DOHH2 (cell line): ENCODE results near the gene FKBP1A.
A peak's percentile ranks its signal among the peaks of the same experiment; 100 is the strongest.

Experiments
- H3F3A ChIP-seq: fragments of 200-600 bp; sonication (generic), shearing (Covaris generic); 2 replicates; pipeline ENCODE4 v1.6.0; 2016; ENCODE audit warnings: antibody characterized with exemption, mild to moderate bottlenecking; ENCODE audit not compliant: control insufficient read depth, insufficient read depth
- H3K27ac ChIP-seq: fragments of 200-600 bp; sonication (generic); 2 replicates; pipeline ENCODE4 v1.5.1; 2014; ENCODE audit warnings: low read depth, mild to moderate bottlenecking, low read length, moderate library complexity
- H3K27me3 ChIP-seq: fragments of 200-600 bp; sonication (generic); 2 replicates; pipeline ENCODE4 v1.6.1; 2014; ENCODE audit warnings: mild to moderate bottlenecking, low read length, mixed read lengths; ENCODE audit not compliant: control insufficient read depth
- H3K36me3 ChIP-seq: fragments of 200-600 bp; sonication (generic); 2 replicates; pipeline ENCODE4 v1.6.1; 2014; ENCODE audit warnings: mild to moderate bottlenecking, low read length, moderate library complexity, mixed read lengths; ENCODE audit not compliant: control insufficient read depth
- H3K4me1 ChIP-seq: fragments of 200-600 bp; sonication (generic); 2 replicates; pipeline ENCODE4 v1.6.1; 2014; ENCODE audit warnings: mild to moderate bottlenecking, low read length, mixed read lengths; ENCODE audit not compliant: control insufficient read depth
- H3K4me2 ChIP-seq: fragments of 200-600 bp; sonication (generic); 2 replicates; pipeline ENCODE4 v1.6.0; 2014; ENCODE audit warnings: mild to moderate bottlenecking, low read length, moderate library complexity
- H3K4me3 ChIP-seq: fragments of 200-600 bp; sonication (generic); 2 replicates; pipeline ENCODE4 v1.5.1; 2014; ENCODE audit warnings: mild to moderate bottlenecking, low read length, mixed read lengths
- H3K79me2 ChIP-seq: fragments of 200-600 bp; sonication (generic); 2 replicates; pipeline ENCODE4 v1.6.1; 2014; ENCODE audit warnings: mild to moderate bottlenecking, low read length, mixed read lengths; ENCODE audit not compliant: control insufficient read depth
- H3K9me2 ChIP-seq: fragments of 200-600 bp; sonication (generic); replicated peaks from 2 replicates; pipeline ENCODE4 v1.6.1; 2014; ENCODE audit warnings: mild to moderate bottlenecking, low read length, mixed read lengths; ENCODE audit not compliant: control insufficient read depth
- H3K9me3 ChIP-seq: fragments of 200-600 bp; sonication (generic); 2 replicates; pipeline ENCODE4 v1.6.1; 2014; ENCODE audit warnings: antibody characterized with exemption, low read length, mixed read lengths; ENCODE audit not compliant: control insufficient read depth, insufficient read depth
- H4K20me1 ChIP-seq: fragments of 200-600 bp; sonication (generic); 2 replicates; pipeline ENCODE4 v1.6.0; 2014; ENCODE audit warnings: low read depth, mild to moderate bottlenecking, antibody characterized with exemption, low read length, moderate library complexity; ENCODE audit not compliant: control insufficient read depth, insufficient read depth
- CTCF ChIP-seq: fragments of 200-600 bp; sonication (generic); IDR thresholded peaks from one replicate; pipeline ENCODE4 v1.5.1; 2014; ENCODE audit warnings: antibody characterized with exemption, mild to moderate bottlenecking, low read depth, low read length; ENCODE audit not compliant: poor library complexity, severe bottlenecking
- EZH2phosphoT487 ChIP-seq: fragments of 200-600 bp; sonication (generic); IDR thresholded peaks from 2 replicates; pipeline ENCODE4 v1.6.1; 2017; ENCODE audit warnings: borderline replicate concordance, mild to moderate bottlenecking, antibody characterized with exemption, low read length, moderate library complexity, mixed read lengths

Gene FKBP1A

GRCh38 chr20:1326031-1326930 lies 66.6 kb downstream of the FKBP1A start:
- peak overlapping the region; percentile 89 for H3K4me2 ChIP-seq
- H3K79me2 ChIP-seq, result peaks cover 61% of the 10 kb centered on the region
- peak overlapping the region; percentile 80 for H3K4me3 ChIP-seq
- H4K20me1 ChIP-seq, result peaks cover 9% of the 10 kb centered on the region
- TF ChIP-seq CTCF (no peak), EZH2phosphoT487 (no peak)
- no peaks in the 10 kb centered on the region for H3K9me2 ChIP-seq
- no peaks in the 10 kb centered on the region for H3K27me3 ChIP-seq
- no peaks in the 10 kb centered on the region for H3F3A ChIP-seq
- peaks cover 42% of the 10 kb centered on the region for H3K4me1 ChIP-seq
- H3K27ac ChIP-seq, result peak overlapping the region; percentile 43
- no peaks in the 10 kb centered on the region for H3K9me3 ChIP-seq
- H3K36me3 ChIP-seq, result peaks cover 32% of the 10 kb centered on the region

GRCh38 chr20:1325173-1326030 lies 67.5 kb downstream of the FKBP1A start:
- H3K9me2 ChIP-seq, result no peaks in the 10 kb centered on the region
- H3K27ac ChIP-seq, result peak overlapping the region; percentile 43
- H3K79me2 ChIP-seq, result peaks cover 52% of the 10 kb centered on the region
- no peak for TF ChIP-seq EZH2phosphoT487
- TF ChIP-seq CTCF, result no peak
- no peaks in the 10 kb centered on the region for H3K27me3 ChIP-seq
- no peaks in the 10 kb centered on the region for H3F3A ChIP-seq
- peak overlapping the region; percentile 89 for H3K4me2 ChIP-seq
- peaks cover 9% of the 10 kb centered on the region for H4K20me1 ChIP-seq
- peaks cover 42% of the 10 kb centered on the region for H3K4me1 ChIP-seq
- peaks cover 29% of the 10 kb centered on the region for H3K36me3 ChIP-seq
- peak overlapping the region; percentile 80 for H3K4me3 ChIP-seq
- H3K9me3 ChIP-seq, result no peaks in the 10 kb centered on the region

- Histone ChIP-seq H3K9me2 (no peaks in the 10 kb centered on the region), H3K9me3 (no peaks in the 10 kb centered on the region), H3K27ac (no peak overlapping the region), H3K27me3 (no peaks in the 10 kb centered on the region), H3K36me3 (peaks cover 25% of the 10 kb centered on the region), H4K20me1 (peaks cover 9% of the 10 kb centered on the region), H3K4me2 (peak overlapping the region; percentile 89), H3K79me2 (peaks cover 45% of the 10 kb centered on the region), H3K4me3 (peak overlapping the region; percentile 80), H3F3A (no peaks in the 10 kb centered on the region), H3K4me1 (peaks cover 42% of the 10 kb centered on the region)
- TF ChIP-seq CTCF, result no peak
- no peak for TF ChIP-seq EZH2phosphoT487
Observed at GRCh38 chr20:1324598-1325172, 68.2 kb downstream of the FKBP1A start.
